Upper lobe of left lung (tissue), 4 donors: ENCODE data around the gene HABP2.

Experiments used
- POLR2A ChIP-seq, 4 donors: fragments of 450-650 bp; IDR thresholded peaks; one replicate each; pipeline ENCODE4 v1.5.1; 2016 to 2017; ENCODE audit warnings: antibody characterized with exemption in 4 of 4, mild to moderate bottlenecking in 2 of 4
- POLR2AphosphoS5 ChIP-seq, 2 donors: sonication (generic); formaldehyde crosslinking; IDR thresholded peaks; one replicate each; pipeline ENCODE4 v1.5.1; 2017; ENCODE audit warnings: antibody characterized with exemption in 2 of 2
- TF ChIP-seq, protein P1 (sequence below), 6 experiments: fragments of 450-650 bp in 4 of 6; fragments of 200-600 bp in 2 of 6; sonication (generic) in 2 of 6; IDR thresholded peaks; one replicate each; pipeline ENCODE4 v1.5.1; 2016 to 2019; ENCODE audit warnings: antibody characterized with exemption in 6 of 6

DNA sequence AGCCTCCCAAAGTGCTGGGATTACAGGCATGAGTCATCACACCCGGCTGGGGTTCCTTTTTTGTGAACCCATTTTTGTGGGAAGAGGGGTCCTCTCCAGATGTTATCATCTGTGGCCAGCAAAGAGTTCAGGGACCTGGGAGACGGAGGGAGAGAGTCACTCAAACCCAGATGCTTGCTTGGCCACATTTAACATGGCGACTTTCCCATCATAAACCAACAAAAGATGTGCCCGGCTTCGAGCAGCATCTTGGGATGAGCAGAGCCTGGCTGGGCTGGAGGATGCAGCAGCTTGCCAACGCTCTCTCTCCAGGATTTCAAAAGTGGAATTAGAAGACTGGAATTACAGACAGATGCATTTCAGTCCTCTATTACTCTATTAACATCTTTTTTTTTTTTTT lies 19.1 kb upstream of the HABP2 start:
- TF ChIP-seq, protein P1, sequence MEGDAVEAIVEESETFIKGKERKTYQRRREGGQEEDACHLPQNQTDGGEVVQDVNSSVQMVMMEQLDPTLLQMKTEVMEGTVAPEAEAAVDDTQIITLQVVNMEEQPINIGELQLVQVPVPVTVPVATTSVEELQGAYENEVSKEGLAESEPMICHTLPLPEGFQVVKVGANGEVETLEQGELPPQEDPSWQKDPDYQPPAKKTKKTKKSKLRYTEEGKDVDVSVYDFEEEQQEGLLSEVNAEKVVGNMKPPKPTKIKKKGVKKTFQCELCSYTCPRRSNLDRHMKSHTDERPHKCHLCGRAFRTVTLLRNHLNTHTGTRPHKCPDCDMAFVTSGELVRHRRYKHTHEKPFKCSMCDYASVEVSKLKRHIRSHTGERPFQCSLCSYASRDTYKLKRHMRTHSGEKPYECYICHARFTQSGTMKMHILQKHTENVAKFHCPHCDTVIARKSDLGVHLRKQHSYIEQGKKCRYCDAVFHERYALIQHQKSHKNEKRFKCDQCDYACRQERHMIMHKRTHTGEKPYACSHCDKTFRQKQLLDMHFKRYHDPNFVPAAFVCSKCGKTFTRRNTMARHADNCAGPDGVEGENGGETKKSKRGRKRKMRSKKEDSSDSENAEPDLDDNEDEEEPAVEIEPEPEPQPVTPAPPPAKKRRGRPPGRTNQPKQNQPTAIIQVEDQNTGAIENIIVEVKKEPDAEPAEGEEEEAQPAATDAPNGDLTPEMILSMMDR (IDR thresholded peaks at IDR 0.05): no peak
- no peak for TF ChIP-seq POLR2AphosphoS5 (IDR thresholded peaks at IDR 0.05)
- no peak for TF ChIP-seq POLR2A (IDR thresholded peaks at IDR 0.05)
